Measurements from ENCODE around the gene SLC18A2.

SLC18A2 gene

GRCh38 chr10:117240621-117241529 is at the start of gene SLC18A2:
TSS of gene SLC18A2 (plus strand) at chr10:117241114. CDS start at chr10:117241694, 580 bp downstream.
- DNase-seq (ENCODE audit: low spot score): no peak
- TF ChIP-seq CTCF (conservative IDR thresholded peaks at IDR 0.05; ENCODE audit: low read depth): no peak
- ChIA-PET POLR2A (ENCODE audit: low non-redundant PET) (no interaction called here), CTCF (no interaction called here)
- no peak within 1 kb of the TSS for H3K27ac ChIP-seq

- H3K27ac ChIP-seq: no peak within 1 kb of the TSS
- TF ChIP-seq CTCF (conservative IDR thresholded peaks at IDR 0.05; ENCODE audit: low read depth): no peak
- no peak for DNase-seq (ENCODE audit: low spot score)
- POLR2A ChIA-PET (ENCODE audit: low non-redundant PET): interaction anchor here (0.6 kb wide), 1 partner anchor 9 kb away, joined by 3 read pairs; no protein-coding TSS in a partner anchor
- CTCF ChIA-PET: interaction anchor here (1.2 to 2.4 kb wide), 2 partner anchors 19 to 21 kb away, joined by 7 to 10 read pairs; no protein-coding TSS in a partner anchor
These were observed 43.7 kb upstream of the SLC18A2 start, which contains the start of gene KCNK18 for GRCh38 chr10:117197189-117197588. TSS of gene KCNK18 (plus strand) at chr10:117197489. CDS start at chr10:117197489, 0 bp downstream.

GRCh38 chr10:117198088-117198487 is 42.8 kb upstream of the SLC18A2 start:
- no peak for TF ChIP-seq CTCF (conservative IDR thresholded peaks at IDR 0.05; ENCODE audit: low read depth)
- H3K27ac ChIP-seq: no peak overlapping the region
- POLR2A ChIA-PET (ENCODE audit: low non-redundant PET): no interaction called here
- CTCF ChIA-PET: interaction anchor here (2.4 kb wide), 1 partner anchor 18 kb away, joined by 10 read pairs; no protein-coding TSS in a partner anchor
- no peak for DNase-seq (ENCODE audit: low spot score)

GRCh38 chr10:117201826-117202225 is 39.1 kb upstream of the SLC18A2 start:
- CTCF ChIA-PET: interaction anchor here (3.2 kb wide), 1 partner anchor 15 kb away, joined by 16 read pairs; no protein-coding TSS in a partner anchor
- TF ChIP-seq CTCF (conservative IDR thresholded peaks at IDR 0.05; ENCODE audit: low read depth): no peak
- DNase-seq (ENCODE audit: low spot score): no peak
- no peak overlapping the region for H3K27ac ChIP-seq
- POLR2A ChIA-PET (ENCODE audit: low non-redundant PET): no interaction called here

- ChIA-PET CTCF (interaction anchor here (0.7 to 1.0 kb wide), 2 partner anchors 11 to 1340 kb away, joined by 3 to 6 read pairs; no protein-coding TSS in a partner anchor), POLR2A (ENCODE audit: low non-redundant PET) (no interaction called here)
- TF ChIP-seq CTCF (conservative IDR thresholded peaks at IDR 0.05; ENCODE audit: low read depth): no peak
- H3K27ac ChIP-seq: no peak overlapping the region
- no peak for DNase-seq (ENCODE audit: low spot score)
These were observed 36.6 kb upstream of the SLC18A2 start for GRCh38 chr10:117204316-117204715.

GRCh38 chr10:117212176-117212575 is 28.7 kb upstream of the SLC18A2 start:
- TF ChIP-seq CTCF (conservative IDR thresholded peaks at IDR 0.05; ENCODE audit: low read depth): no peak
- ChIA-PET POLR2A (ENCODE audit: low non-redundant PET) (no interaction called here), CTCF (no interaction called here)
- no peak overlapping the region for H3K27ac ChIP-seq
- no peak for DNase-seq (ENCODE audit: low spot score)

Data from RWPE1 (cell line).